UCSD-AML1 (cell line): ENCODE results near the gene IMMP2L.
"Not testable (repeated sequence)": the region's sequence is repeated elsewhere in the genome, so short reads cannot be mapped to it uniquely, and the experiment has no call there.

Experiments
- DNase-seq: peaks from one replicate; lab custom pipeline; 2025; ENCODE audit not compliant: unreplicated experiment; lab: John Stamatoyannopoulos, UW

Gene IMMP2L

DNA sequence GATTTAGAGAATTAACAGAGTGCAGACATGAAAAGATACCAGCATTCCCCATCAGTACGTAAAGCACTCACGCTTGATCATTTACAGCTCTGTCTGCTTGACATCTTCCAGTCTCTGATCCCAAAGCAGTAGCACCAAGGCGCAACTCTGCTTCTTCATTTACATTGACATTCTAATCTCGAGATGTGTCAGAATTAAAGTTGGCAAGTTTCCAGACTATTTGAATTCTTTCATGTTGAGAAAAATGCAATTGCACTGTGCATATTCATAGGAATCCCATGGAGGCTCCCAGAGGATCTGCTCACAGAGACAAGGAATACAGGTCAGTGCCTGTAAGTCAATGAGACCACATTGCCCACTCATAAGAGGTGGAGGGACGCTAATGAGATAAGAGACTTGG, 287.4 kb downstream of the IMMP2L start:
- DNase-seq, result no peak

DNA sequence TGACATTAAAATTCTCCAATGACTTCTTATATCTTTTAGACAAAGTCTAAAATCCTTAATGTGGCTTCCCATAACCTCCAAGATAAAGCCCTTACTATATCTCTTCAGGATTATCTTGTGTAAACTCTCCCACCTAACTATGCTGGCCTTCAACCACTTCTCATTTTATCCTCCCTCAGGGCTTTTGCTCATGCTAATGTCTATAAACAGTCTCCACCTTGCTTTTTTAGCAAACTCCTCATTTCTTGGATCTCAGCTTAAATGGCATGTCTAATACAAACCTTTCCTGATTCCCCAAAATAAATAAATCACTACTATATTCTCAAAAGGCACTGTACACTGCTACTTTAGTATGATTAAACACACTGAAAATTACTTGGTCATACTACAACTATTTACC, 290.2 kb downstream of the IMMP2L start:
- no peak for DNase-seq

DNA sequence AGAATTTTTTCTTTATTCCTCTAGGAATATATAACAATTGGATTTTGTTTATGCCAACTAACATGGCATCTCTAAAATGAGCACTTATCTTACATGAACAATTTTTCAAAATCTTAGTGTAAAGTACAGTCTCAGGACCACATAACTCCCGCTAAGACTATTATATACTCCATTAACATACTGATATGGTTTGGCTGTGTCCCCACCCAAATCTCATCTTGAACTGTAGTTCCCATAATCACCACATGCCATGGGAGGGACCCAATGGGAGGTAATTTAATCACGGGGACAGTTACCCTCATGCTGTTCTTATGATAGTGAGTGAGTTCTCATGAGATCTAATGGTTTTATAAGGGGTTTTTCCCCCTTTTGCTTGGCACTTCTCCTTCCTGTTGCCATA, 291.5 kb downstream of the IMMP2L start:
- not testable (repeated sequence) for DNase-seq

DNA sequence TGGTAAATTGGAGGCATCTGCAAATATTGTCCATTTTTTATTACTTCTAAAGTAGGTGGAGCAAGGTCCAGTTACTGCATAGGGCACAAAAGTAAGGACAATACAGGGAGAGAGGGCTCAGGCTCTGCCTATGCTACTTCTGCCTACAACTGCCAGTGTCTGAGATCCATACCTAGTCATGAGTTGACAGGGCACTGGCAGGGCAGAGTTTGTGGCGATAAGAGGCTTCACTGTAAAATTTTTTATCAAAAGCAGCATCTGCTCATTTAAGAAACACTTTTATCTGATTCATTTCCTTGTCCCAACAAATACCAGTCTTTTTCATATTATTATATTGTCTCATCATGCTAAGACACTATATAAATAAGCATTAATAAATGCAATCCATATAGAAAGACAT, 293.4 kb downstream of the IMMP2L start:
- DNase-seq, result no peak

DNA sequence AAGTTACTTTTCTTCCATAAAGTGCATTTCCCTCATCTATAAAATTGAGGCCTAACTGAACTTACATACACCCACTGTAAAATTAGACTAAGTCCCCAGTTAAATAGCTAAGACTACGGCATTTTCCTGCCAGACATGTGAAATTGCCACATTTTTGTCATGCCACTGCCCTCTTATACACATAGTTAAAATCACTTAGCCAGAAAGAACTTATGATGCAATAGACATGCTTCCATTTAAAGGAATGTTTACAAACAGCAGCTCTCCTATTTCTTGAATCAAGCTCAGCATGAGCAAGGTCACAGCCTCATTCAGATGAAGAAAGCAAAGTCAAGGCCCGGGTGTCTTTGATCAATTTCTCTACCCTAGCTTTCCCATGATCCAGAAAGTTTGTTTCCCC, 295.7 kb downstream of the IMMP2L start:
- no peak for DNase-seq

DNA sequence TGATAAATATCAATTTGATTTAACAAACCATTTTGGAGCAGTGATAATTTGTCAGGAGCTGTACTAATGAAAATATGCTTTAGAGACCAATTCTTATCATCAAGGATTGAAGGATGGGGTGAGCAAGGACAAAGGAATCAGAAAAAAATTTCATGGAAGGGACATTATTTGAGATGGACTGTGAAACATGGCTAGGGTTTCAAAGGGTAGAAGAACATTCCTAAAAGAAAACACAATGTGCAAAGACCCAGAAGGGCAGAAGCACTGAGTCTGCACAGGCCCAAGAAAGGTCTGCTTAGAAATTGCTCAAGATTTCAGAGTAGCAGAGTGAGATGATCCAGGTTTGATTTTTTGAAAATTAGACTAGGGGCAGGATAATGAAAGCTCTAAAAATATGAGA, 296.9 kb downstream of the IMMP2L start:
- DNase-seq, result no peak

DNA sequence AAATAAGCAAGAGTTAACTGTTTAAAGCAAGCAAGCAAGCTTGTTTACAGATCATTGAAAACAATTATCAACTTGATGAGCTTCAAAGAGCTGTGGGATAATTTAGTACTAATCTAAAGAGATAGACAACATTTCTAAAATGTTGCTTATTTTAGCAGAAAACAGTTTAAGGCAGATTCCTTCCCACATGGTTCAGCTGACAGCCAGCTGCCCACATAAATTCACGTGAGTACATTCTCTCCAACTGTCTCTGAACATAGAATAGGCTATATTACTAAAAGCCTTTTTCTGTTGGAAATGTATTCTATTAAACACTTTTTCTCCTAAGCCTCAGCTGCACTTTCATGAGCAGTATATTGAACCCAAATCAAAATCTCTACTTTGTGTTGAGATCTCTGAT, 297.3 kb downstream of the IMMP2L start:
- no peak for DNase-seq

DNA sequence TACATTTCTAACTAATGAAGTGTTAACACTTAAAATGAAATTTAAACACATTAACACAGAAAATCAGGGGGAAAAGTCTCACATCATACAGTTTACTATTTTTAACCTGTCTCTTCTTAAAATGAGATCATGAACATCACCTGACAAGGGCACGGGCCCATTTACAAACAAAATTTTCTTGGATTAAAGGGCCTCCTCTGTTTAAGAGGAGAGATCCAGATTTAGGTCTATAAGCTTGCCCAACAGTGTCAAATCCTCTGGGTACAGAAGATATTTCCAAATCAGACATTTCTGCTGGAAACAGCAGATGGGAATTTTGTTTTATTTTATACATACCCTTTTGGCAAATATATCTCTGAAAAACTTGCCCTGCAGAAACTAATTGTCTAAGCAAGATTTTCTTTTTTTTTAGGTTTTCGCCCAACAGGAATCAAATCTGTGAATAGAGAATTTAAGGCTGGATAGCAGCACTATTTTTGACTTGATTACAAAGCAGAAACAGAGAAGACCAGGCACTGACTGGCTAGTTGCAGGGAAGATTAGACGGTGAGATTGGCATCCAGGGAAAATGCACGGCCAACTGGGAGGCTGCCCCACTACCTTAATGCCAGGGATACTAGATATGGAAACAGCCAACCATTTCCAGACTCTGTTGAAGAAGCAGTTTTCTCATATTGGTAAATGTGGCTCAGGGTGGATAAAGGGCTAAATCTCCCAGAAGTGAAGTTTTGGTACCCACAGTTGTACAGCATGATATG, 298.0 kb downstream of the IMMP2L start:
- DNase-seq, result no peak

DNA sequence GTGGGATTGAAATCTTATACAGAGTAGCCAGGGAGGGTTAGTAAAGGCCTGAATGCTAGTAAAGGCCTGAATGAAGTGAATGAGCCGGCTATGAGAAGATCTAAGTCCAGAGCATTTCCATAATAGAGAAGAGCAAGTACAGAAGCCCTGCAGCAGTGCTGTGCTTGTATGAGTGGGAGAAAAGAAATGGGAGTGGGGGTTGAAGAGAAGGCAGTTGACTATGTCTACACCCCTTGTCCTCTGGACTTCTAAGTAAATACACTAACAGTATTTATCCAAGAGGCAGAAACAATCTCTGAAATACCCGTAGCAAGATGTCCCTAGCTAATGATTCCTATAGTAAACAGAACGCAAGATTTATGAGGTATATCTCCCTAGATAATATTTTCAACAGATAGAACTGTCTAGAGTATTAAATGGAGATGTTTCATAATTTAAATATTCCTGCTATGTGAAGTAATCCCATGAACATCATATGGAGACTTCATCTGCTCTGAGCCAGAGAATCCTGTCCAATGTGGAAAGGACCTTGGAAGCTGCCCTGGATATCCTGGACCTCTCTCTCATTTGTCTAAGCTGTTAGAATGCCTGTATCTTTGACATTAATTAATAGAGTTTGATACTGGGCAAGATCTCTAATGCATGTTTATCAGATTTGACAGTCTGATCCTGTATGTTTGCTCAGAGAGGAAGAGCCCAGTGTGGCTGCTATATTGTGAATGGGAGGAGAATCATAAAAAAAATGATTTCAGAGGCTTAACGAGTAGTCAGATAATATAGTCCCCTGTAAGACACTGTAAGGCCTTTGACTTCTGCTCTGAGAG, 299.8 kb downstream of the IMMP2L start:
- DNase-seq, result no peak

DNA sequence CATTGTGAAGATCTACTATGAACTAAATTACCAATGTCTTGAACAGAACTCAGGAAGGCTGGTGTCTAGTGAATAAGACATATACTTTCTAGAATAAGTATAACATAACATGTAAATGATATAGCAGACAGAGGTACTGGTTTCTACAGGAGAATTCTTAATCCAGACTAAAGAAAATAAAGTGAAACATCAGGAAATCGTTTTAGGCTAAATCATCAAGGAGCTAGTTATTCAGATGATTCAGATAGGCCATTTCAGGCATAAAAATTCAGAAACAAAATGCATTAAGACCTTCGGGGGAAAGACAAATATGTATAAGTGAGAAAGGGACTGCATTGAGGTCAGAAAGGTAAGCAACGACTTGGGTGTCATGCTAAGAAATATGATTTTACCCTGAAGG, 300.8 kb downstream of the IMMP2L start:
- no peak for DNase-seq

DNA sequence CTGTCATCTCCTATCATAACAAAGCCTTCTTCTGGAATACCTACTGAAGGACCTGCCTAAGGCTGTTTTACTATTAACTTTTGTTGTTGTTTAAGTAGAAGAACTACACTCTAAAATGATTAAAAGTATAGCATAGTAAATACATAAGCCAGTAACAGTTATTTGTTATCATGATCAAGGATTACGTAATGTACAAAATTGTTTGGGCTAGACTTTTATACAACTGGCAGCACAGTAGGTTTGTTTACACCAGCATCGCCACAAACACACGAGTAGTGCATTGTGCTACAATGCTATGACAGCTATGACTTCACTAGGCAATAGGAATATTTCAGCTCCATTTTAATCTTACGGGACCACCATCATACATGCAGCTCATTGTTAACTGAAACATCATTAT, 302.3 kb downstream of the IMMP2L start:
- no peak for DNase-seq

DNA sequence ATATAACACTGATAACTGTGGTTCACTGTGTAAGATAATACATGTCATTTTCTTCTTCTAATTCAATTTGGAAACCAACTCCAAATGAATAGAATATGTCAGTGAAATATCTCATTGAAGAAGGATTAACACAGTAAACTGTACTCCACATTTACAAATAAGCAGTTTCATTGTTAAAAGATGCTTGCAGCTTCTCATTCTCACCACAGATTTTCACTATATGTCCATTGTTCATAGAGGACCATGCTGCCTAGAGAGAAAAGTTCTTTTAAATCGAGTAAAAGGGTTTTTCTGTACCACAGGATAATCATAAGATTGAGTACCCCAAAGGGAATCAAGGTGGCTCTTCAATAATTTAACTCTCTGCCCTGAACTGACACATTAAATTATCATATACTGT, 305.9 kb downstream of the IMMP2L start:
- DNase-seq, result no peak

DNA sequence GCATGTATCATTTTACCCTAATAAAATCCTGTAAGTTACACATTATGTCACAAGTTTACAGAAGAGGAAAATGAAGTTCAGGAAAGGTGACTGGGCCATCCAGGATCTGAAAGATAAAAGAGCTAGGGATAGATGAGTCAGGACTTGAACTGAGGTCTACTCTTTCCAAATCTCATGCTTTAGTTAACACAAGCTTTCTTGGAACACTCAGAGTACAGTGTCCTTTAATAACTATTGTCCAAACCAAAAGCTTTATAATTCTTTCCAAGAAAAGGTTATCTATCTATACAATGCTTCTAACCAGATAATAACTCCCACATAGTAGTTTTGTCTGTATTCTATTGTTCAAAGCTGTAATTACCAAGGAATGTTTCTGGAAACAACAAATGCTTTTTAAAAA, 306.7 kb downstream of the IMMP2L start:
- DNase-seq, result no peak

DNA sequence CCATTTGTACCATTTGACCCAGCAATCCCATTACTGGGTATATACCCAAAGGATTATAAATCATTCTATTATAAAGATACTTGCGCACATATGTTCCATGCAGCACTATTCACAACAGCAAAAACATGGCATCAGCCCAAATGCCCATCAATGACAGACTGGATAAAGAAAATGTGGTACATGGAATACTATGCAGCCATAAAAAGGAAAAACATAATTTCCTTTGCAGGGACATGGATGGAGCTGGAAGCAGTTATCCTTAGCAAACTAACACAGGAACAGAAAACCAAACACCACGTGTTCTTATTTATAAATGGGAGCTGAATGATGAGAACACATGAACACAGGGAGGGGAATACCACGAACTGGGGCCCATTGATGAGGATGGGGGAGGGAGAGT, 310.9 kb downstream of the IMMP2L start:
- DNase-seq, result not testable (repeated sequence)

DNA sequence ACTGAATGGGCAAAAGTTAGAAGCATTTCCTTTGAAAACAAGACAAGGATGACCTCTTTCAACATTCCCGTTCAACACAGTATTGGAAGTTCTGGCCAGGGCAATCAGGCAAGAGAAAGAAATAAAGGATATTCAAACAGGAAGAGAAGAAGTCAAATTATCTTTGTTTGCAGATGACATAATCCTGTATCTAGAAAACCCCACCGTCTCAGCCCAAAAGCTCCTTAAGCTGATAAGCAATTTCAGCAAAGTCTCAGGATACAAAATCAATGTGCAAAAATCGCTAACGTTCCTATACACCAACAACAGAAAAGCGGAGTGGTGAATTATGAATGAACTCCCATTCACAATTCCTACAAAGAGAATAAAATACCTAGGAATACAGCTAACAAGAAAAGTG, 312.5 kb downstream of the IMMP2L start:
- not testable (repeated sequence) for DNase-seq

DNA sequence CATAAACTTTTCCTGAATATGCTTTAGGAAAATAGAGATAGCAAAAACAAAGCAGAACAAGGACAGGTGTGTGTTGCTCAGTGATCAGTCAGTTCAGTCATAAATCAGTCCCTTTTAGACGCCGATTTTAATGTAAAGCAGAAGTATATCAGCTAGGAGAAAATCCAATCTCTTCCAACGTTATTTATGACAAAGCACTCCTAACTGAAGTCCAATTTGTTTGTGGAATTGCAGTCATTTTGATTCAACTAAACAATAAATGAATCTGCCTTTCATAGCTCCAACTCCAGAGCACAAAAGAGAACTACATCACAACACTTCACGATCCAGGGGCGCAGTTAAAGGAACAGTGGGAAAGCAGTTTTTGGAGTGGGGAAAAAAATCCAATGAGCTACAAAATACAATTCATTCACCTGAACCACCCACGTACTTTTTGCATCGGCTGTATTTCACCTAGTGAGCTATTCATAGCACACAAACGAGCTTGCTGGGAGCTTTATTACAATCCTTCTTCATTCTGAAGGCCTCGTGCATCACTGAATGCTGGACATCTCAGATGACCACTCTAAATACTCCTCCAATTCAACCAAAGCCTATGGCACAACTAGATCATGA, 320.0 kb downstream of the IMMP2L start:
- DNase-seq, result no peak

DNA sequence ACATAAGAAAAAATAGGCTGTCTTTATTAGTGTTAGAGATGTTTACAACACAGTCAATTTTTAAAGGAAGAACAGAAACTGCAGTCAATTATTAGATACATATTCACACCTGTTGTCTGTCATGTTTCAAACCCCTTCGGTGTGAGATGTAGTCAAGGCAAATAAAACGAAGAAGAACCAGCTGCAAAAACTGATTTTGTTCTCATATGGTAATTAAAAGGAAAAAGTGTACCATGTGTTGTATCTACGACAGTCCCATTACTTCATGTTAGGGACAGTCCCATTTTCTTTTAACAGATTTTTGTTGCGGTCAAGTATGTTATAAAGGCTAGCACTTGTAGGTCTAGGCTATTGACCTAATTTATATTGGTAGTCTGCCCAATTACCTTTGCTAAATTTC, 321.9 kb downstream of the IMMP2L start:
- no peak for DNase-seq

DNA sequence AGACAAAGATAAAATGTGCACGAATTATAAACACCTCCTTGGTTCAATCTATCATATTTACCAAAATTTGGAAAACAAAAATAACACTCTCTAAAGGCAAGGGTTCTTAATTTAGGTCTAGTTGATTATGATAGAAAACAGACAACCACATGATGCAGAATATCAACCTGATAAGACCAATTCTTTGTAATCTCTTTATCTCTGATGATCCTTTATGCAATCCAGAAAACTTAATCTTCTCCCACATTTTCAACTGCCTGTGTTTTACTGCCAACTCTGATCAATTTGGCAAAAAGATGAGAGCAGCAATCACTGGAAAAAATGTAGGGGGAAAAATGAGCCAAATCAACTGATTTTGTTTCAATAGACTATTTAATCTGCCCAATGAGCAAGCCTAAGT, 322.9 kb downstream of the IMMP2L start:
- no peak for DNase-seq

DNA sequence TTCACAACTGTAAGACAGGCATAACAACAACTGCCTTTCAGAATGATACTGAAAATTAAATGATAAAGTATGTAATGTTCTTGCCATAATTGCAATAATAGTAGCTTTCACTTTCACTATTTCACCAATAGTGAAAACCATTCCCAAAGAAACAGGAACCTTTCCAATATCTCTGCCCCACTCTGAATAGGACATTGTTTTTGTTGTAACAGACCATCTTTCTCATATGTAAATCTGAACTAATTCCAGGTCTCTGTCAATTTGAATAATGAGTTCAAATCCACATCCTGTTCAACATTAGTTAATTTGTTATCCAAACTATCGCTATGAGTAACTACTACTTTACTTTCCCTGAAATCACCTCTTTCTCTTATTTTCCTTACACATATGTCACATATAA, 323.4 kb downstream of the IMMP2L start:
- no peak for DNase-seq

DNA sequence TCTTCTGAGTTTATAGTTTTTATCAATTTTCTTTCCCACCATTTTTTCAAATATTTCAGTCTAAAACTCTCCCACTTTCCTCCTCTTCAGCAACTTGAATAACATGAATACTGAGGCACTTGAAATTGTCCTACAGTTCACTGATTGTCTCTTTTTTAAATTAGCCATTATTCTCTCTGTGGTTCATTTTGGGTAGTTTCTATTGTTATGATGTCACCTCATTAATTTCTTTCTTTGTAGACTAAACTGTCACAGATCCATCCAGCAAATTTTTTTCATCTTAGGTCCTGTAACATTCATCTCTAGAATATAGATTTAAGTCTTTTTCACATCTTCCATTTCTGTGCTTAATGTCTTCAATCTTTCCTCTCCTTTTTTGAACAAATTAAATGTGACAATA, 326.6 kb downstream of the IMMP2L start:
- DNase-seq, result no peak

DNA sequence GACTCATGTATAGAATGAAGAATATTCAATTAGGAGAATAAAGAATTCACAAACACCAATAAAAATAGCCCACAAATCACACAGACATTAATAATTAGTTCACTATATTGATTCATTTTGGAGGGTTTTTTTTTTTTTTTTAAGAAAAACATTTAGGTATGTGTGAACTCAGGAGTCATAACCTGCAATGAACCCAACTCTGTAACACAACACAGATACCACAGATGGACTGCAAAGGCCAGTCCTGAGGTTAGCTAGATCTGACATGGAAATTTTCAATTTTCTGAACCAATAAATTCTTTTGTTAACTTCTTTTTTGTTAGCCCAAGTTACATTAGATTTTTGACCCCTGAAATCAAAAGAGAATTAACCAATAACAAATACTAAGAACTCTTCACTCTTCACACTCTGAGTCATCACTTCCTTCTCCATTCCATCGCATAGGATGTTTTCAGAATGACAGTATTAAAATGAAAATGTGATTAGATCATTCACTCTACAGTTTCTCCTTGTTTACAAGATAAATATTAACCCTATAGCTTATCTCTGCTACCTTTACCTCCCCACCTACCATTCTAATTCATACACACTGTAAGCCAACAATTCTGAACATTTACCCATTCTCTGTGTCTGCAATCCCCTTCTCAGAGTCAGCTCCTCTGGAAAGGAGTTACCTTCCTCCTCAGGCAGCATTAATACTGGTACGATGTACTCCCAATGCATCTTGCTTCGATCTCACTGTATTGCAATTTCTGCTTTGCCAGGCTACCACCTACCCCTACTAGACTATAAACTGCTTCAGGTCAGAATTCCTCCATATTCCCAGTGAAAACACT, 329.8 kb downstream of the IMMP2L start:
- no peak for DNase-seq
